GM18502 (cell line): ENCODE data around the gene POU6F2.
A peak's percentile ranks its signal among the peaks of the same experiment; 100 is the strongest.

Experiments
- ATAC-seq: cut with Tn5 transposase; IDR thresholded peaks from one replicate; pipeline ENCODE4 v1.9.1; 2021; ENCODE audit warnings: mild to moderate bottlenecking; ENCODE audit not compliant: unreplicated experiment, poor library complexity

POU6F2 gene

GRCh38 chr7:39333701-39334100 is 356.0 kb downstream of the POU6F2 start:
- ATAC-seq = no peak

- ATAC-seq = no peak
These were observed 358.7 kb downstream of the POU6F2 start for GRCh38 chr7:39336442-39336841.

- ATAC-seq = no peak
These were observed 361.0 kb downstream of the POU6F2 start for GRCh38 chr7:39338716-39339115.

- no peak for ATAC-seq
These were observed 361.9 kb downstream of the POU6F2 start for GRCh38 chr7:39339591-39339990.

- no peak for ATAC-seq
These were observed 363.4 kb downstream of the POU6F2 start for GRCh38 chr7:39341083-39341482.

GRCh38 chr7:39342763-39343162 is 365.1 kb downstream of the POU6F2 start:
- no peak for ATAC-seq

- peak; percentile 45 for ATAC-seq
These were observed 371.9 kb downstream of the POU6F2 start for GRCh38 chr7:39349452-39350123.

- no peak for ATAC-seq
These were observed 376.1 kb downstream of the POU6F2 start for GRCh38 chr7:39353615-39354376.

- ATAC-seq = no peak
These were observed 378.0 kb downstream of the POU6F2 start for GRCh38 chr7:39355664-39356063.

- ATAC-seq = no peak
These were observed 378.6 kb downstream of the POU6F2 start for GRCh38 chr7:39356172-39356925.

GRCh38 chr7:39357648-39358047 is 379.9 kb downstream of the POU6F2 start:
- no peak for ATAC-seq

GRCh38 chr7:39360038-39360437 is 382.3 kb downstream of the POU6F2 start:
- no peak for ATAC-seq

GRCh38 chr7:39360766-39361165 is 383.1 kb downstream of the POU6F2 start:
- ATAC-seq = no peak

- no peak for ATAC-seq
These were observed 388.1 kb downstream of the POU6F2 start for GRCh38 chr7:39365751-39366295.

- no peak for ATAC-seq
These were observed 389.7 kb downstream of the POU6F2 start for GRCh38 chr7:39367451-39367850.

GRCh38 chr7:39367943-39368342 is 390.2 kb downstream of the POU6F2 start:
- ATAC-seq = no peak

- ATAC-seq = no peak
These were observed 394.7 kb downstream of the POU6F2 start for GRCh38 chr7:39372383-39372782.

- no peak for ATAC-seq
These were observed 396.8 kb downstream of the POU6F2 start for GRCh38 chr7:39374436-39375040.

GRCh38 chr7:39375047-39375873 is 397.6 kb downstream of the POU6F2 start:
- no peak for ATAC-seq

GRCh38 chr7:39375874-39376190 is 398.1 kb downstream of the POU6F2 start:
- ATAC-seq = no peak
